Measurements from ENCODE around the gene CROCC2. TPM values are rescaled to one million over a fixed set of nuclear protein-coding genes. Genes with fewer than 3 reads are reported as not detected.
A peak's percentile ranks its signal among the peaks of the same experiment; 100 is the strongest.

The CROCC2 gene
- polyA plus RNA-seq, 2 of the 4 experiments (the other 2 are of a cell fraction): not detected

DNA sequence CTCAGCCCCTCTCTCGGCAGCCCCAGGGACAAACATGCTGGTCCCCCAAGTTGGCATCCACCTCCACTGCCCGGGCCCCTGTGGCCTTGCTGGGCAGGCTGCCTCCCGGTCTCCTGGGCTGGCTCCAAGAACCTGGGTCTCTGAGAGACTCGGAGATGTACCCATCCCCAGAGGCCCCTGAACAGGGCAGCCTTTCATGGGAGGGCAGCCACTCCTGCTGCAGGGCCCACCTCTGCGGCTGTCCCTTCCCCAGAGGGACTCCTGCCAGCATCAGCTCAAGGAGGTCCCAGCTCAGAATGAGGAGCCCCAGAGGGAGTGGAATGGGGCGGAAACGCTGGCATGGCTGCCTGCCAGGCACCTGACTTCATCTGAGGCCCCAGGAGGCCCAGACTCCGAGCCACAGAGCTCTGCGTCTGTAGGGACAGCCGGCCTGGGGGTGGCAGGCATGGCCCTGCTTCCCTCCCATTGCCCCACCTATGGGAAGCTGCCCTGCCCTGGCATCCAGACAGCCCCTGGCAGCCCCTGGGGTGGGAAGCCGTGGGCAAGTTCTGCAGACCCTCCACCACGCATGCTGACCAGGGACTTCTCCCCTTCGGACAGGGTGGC, 857 bp upstream of the CROCC2 start:
- no peaks in the 10 kb centered on the region for H3K9me3 ChIP-seq
- DNase-seq (ENCODE audit: low read depth in 1 of 2, low spot score in 1 of 2) (no peak), ATAC-seq (peak in 1 of 2 experiments; percentile 28; a peak in 3 of 6 replicates), FAIRE-seq (no peak)
- WGBS (ENCODE audit: missing lambda C conversion rate): 52% methylated on average over 3 of the region's 13 CpGs
- TF ChIP-seq RFX5 (IDR thresholded peaks at IDR 0.05) (no peak), MAX (IDR thresholded peaks at IDR 0.05) (no peak), CBX8 (IDR thresholded peaks at IDR 0.05) (no peak), GATA3 (IDR thresholded peaks at IDR 0.05; ENCODE audit: borderline replicate concordance) (no peak), SREBF2 (IDR thresholded peaks at IDR 0.05) (no peak), CHD4 (IDR thresholded peaks at IDR 0.05; ENCODE audit: borderline replicate concordance) (no peak), NR3C1 (IDR thresholded peaks at IDR 0.05) (no peak)
- no peaks in the 10 kb centered on the region for H3K4me1 ChIP-seq
- H3K4me2 ChIP-seq: no peak overlapping the region
- H3K4me3 ChIP-seq: no peak overlapping the region
- POLR2A ChIA-PET: no interaction called here
- H3K27ac ChIP-seq: no peak overlapping the region
- CTCF ChIA-PET: no interaction called here

DNA sequence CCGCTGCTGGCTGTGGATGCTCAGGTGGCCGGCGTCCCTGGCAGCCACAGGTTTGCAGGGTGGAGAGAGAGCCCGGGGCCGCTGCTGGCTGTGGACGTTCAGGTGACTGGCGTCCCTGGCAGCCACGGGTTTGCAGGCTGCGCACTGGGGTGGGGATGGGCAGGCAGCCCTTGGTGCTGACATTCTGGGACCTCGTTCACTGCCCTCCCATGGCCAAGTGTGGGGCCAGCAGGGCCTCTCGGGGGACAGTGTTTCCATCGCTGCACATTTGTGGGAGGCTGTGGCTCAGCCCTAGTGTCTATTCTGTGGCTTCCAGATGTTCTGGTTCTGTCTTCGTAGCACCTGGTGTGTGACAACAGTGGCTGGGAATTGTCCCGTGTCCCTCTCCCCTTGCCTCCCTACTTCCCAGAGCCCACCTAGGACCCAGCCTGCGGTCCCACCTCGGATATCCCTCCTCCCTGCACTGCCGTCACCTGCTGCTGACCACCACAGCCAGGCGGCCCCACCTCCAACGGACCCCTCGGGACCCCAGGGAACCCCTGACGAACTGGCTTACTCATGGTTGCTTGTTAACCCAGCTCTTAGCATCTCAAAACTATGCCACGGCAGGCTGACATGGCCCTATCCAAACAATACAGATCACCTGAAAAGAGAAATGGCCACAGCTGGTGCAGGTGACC, 915 bp downstream of the CROCC2 start:
- FAIRE-seq: no peak
- no peak overlapping the region for H3K4me3 ChIP-seq
- 43% methylated on average over 10 of the region's 22 CpGs for whole genome bisulfite sequencing (ENCODE audit: missing lambda C conversion rate)
- TF ChIP-seq RCOR1 (IDR thresholded peaks at IDR 0.05; ENCODE audit: low read depth, low read length) (no peak), ZSCAN20 (CRISPR knock-in tag; IDR thresholded peaks at IDR 0.05) (no peak)
- H3K4me1 ChIP-seq: no peaks in the 10 kb centered on the region
- no peak for DNase-seq (ENCODE audit: low read depth in 1 of 2, low spot score in 1 of 2)
- ChIA-PET POLR2A (no interaction called here), CTCF (no interaction called here)
- ATAC-seq: peak in 1 of 2 experiments; percentile 29; a peak in 3 of 6 replicates
- H3K4me2 ChIP-seq: no peak overlapping the region
- no peak overlapping the region for H3K27ac ChIP-seq
- H3K9me3 ChIP-seq: no peaks in the 10 kb centered on the region

- peaks cover 3% of the 10 kb centered on the region for H3K4me1 ChIP-seq
- POLR2A ChIA-PET: no interaction called here
- TF ChIP-seq HOXB13 (CRISPR knock-in tag; IDR thresholded peaks at IDR 0.05; ENCODE audit: low read depth) (no peak), FOXS1 (CRISPR knock-in tag; IDR thresholded peaks at IDR 0.05) (no peak), BCL3 (IDR thresholded peaks at IDR 0.05) (no peak), POLR2AphosphoS2 (conservative IDR thresholded peaks at IDR 0.05; ENCODE audit: low read length) (no peak), NR3C1 (IDR thresholded peaks at IDR 0.05) (no peak), GATA3 (IDR thresholded peaks at IDR 0.05; ENCODE audit: borderline replicate concordance) (no peak), REST (IDR thresholded peaks at IDR 0.05) (no peak), HOXA7 (CRISPR knock-in tag; IDR thresholded peaks at IDR 0.05) (no peak), EHMT2 (IDR thresholded peaks at IDR 0.05; ENCODE audit: low read depth) (no peak), TP53 (CRISPR knock-in tag; IDR thresholded peaks at IDR 0.05) (no peak), FOSL2 (IDR thresholded peaks at IDR 0.05) (no peak), FOSL2 (CRISPR knock-in tag; IDR thresholded peaks at IDR 0.05) (no peak), BHLHE40 (IDR thresholded peaks at IDR 0.05; ENCODE audit: low read depth, low read length) (no peak)
- TF ChIP-seq, protein P1, sequence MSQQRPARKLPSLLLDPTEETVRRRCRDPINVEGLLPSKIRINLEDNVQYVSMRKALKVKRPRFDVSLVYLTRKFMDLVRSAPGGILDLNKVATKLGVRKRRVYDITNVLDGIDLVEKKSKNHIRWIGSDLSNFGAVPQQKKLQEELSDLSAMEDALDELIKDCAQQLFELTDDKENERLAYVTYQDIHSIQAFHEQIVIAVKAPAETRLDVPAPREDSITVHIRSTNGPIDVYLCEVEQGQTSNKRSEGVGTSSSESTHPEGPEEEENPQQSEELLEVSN (IDR thresholded peaks at IDR 0.05; ENCODE audit: borderline replicate concordance, low read depth): no peak
- no peak overlapping the region for H3K4me2 ChIP-seq
- H3K4me3 ChIP-seq: no peak overlapping the region
- WGBS (ENCODE audit: missing lambda C conversion rate): 60% methylated on average over 12 of the region's 17 CpGs
- ATAC-seq (no peak), FAIRE-seq (no peak), DNase-seq (ENCODE audit: low read depth in 1 of 2, low spot score in 1 of 2) (no peak)
- H3K27ac ChIP-seq: no peak overlapping the region
- CTCF ChIA-PET: interaction anchor here (0.6 to 1.4 kb wide), 4 partner anchors 10 to 268 kb away, joined by 3 to 4 read pairs (median 4); no protein-coding TSS in a partner anchor
- H3K9me3 ChIP-seq: no peaks in the 10 kb centered on the region
Measured at GRCh38 chr2:240909216-240909974, 3.3 kb downstream of the CROCC2 start.
